Activated B cell treated with CpG ODN at 0.5 μM for 24 hours (primary cell): ENCODE results near the gene FRMD5. TPM values are rescaled to one million over a fixed set of nuclear protein-coding genes. Genes with fewer than 3 reads are reported as not detected.

Experiments
- ATAC-seq: fragments of 200-7000 bp; cut with Tn5 transposase; one replicate; pipeline ENCODE4 v1.10.0; 2021; ENCODE audit warnings: low read depth, mild to moderate bottlenecking, moderate library complexity
- CTCF ChIA-PET: fragments of 350-600 bp; sonication (Branson Sonifier 250); formaldehyde crosslinking; loops from one replicate; lab custom pipeline; 2021; ENCODE audit warnings: antibody characterized with exemption; lab: Charles Lee
- POLR2A ChIA-PET: fragments of 350-600 bp; sonication (Branson Sonifier 250); formaldehyde crosslinking; loops from one replicate; lab custom pipeline; 2021; ENCODE audit warnings: antibody characterized with exemption; lab: Charles Lee
- DNase-seq: peaks from one replicate; pipeline ENCODE4 v3.0.0; 2022
- H3K27ac Mint-ChIP-seq: one replicate; pipeline ENCODE4 v1.8.0; 2020; ENCODE audit warnings: mixed read lengths
- H3K27me3 Mint-ChIP-seq: one replicate; pipeline ENCODE4 v1.8.0; 2021; ENCODE audit warnings: mixed read lengths
- H3K36me3 Mint-ChIP-seq: one replicate; pipeline ENCODE4 v1.8.0; 2021; ENCODE audit warnings: low read depth, mixed read lengths
- H3K4me1 Mint-ChIP-seq: one replicate; pipeline ENCODE4 v1.8.0; 2021; ENCODE audit warnings: mixed read lengths
- H3K4me3 Mint-ChIP-seq: one replicate; pipeline ENCODE4 v1.8.0; 2020; ENCODE audit warnings: mild to moderate bottlenecking, mixed read lengths
- H3K9me3 Mint-ChIP-seq: one replicate; pipeline ENCODE4 v1.8.0; 2020; ENCODE audit warnings: mixed read lengths
- CTCF ChIP-seq: fragments of 200-600 bp; IDR thresholded peaks from one replicate; pipeline ENCODE4 v1.8.0; 2022; ENCODE audit warnings: antibody characterized with exemption, mild to moderate bottlenecking
- intact Hi-C: fragments of 100-400 bp; cut with micrococcal nuclease; formaldehyde crosslinking; loops from one replicate; pipeline ENCODE4 v1.15.1; 2024
- total RNA-seq: library from RNA; stranded (reverse); gene quantifications from 2 replicates; pipeline ENCODE4 v1.2.3, GENCODE V29; 2022

Gene FRMD5
- total RNA-seq, 1 donor from 2014 or later, result 0.53 TPM

GRCh38 chr15:44087578-44088465 is 107.2 kb downstream of the FRMD5 start:
- Mint-ChIP-seq H3K27ac (no peak overlapping the region), H3K27me3 (peaks cover 3% of the 10 kb centered on the region), H3K9me3 (no peaks in the 10 kb centered on the region), H3K4me1 (peaks cover 9% of the 10 kb centered on the region), H3K36me3 (no peaks in the 10 kb centered on the region), H3K4me3 (no peak overlapping the region)
- intact Hi-C loops, result no loop called here
- ChIA-PET CTCF (no interaction called here), POLR2A (no interaction called here)
- TF ChIP-seq CTCF, result no peak
- ATAC-seq (no peak), DNase-seq (no peak)

GRCh38 chr15:44084770-44085169 is 110.3 kb downstream of the FRMD5 start:
- peaks cover 16% of the 10 kb centered on the region for H3K4me1 Mint-ChIP-seq
- no peak for TF ChIP-seq CTCF
- H3K36me3 Mint-ChIP-seq, result no peaks in the 10 kb centered on the region
- intact Hi-C loops, result no loop called here
- POLR2A ChIA-PET, result no interaction called here
- no peak for DNase-seq
- no peaks in the 10 kb centered on the region for H3K9me3 Mint-ChIP-seq
- H3K27ac Mint-ChIP-seq, result no peak overlapping the region
- ATAC-seq, result no peak
- H3K4me3 Mint-ChIP-seq, result no peak overlapping the region
- CTCF ChIA-PET, result no interaction called here
- H3K27me3 Mint-ChIP-seq, result no peaks in the 10 kb centered on the region

GRCh38 chr15:44084171-44084570 is 110.9 kb downstream of the FRMD5 start:
- H3K27ac Mint-ChIP-seq, result no peak overlapping the region
- DNase-seq (no peak), ATAC-seq (no peak)
- ChIA-PET POLR2A (no interaction called here), CTCF (no interaction called here)
- H3K36me3 Mint-ChIP-seq, result no peaks in the 10 kb centered on the region
- peaks cover 16% of the 10 kb centered on the region for H3K4me1 Mint-ChIP-seq
- intact Hi-C loops, result no loop called here
- H3K4me3 Mint-ChIP-seq, result no peak overlapping the region
- no peaks in the 10 kb centered on the region for H3K27me3 Mint-ChIP-seq
- no peak for TF ChIP-seq CTCF
- no peaks in the 10 kb centered on the region for H3K9me3 Mint-ChIP-seq

- H3K27ac Mint-ChIP-seq, result no peak overlapping the region
- H3K9me3 Mint-ChIP-seq, result peaks cover 2% of the 10 kb centered on the region
- H3K27me3 Mint-ChIP-seq, result no peaks in the 10 kb centered on the region
- no peak for TF ChIP-seq CTCF
- DNase-seq (no peak), ATAC-seq (no peak)
- H3K4me3 Mint-ChIP-seq, result no peak overlapping the region
- POLR2A ChIA-PET, result no interaction called here
- peaks cover 16% of the 10 kb centered on the region for H3K4me1 Mint-ChIP-seq
- CTCF ChIA-PET, result no interaction called here
- H3K36me3 Mint-ChIP-seq, result no peaks in the 10 kb centered on the region
- intact Hi-C loops, result no loop called here
These were observed 112.4 kb downstream of the FRMD5 start for GRCh38 chr15:44082558-44083157.
